A673 (cell line): Measurements from ENCODE around the gene CPNE9.

Experiments
- EZH2 ChIP-seq: fragments of 200-600 bp; sonication (generic); IDR thresholded peaks from 2 replicates; pipeline ENCODE4 v1.6.1; 2017; ENCODE audit warnings: borderline replicate concordance, low read depth, mild to moderate bottlenecking, mixed read lengths, antibody characterized with exemption, low read length; ENCODE audit not compliant: poor library complexity, severe bottlenecking
- TF ChIP-seq, protein P1 (sequence below): fragments of 300-800, 200-600 bp; sonication (generic); conservative IDR thresholded peaks from 2 replicates; pipeline ENCODE4 v1.5.1; 2017; ENCODE audit warnings: low read depth, mild to moderate bottlenecking, antibody characterized with exemption, low read length, moderate library complexity, mixed read lengths

DNA sequence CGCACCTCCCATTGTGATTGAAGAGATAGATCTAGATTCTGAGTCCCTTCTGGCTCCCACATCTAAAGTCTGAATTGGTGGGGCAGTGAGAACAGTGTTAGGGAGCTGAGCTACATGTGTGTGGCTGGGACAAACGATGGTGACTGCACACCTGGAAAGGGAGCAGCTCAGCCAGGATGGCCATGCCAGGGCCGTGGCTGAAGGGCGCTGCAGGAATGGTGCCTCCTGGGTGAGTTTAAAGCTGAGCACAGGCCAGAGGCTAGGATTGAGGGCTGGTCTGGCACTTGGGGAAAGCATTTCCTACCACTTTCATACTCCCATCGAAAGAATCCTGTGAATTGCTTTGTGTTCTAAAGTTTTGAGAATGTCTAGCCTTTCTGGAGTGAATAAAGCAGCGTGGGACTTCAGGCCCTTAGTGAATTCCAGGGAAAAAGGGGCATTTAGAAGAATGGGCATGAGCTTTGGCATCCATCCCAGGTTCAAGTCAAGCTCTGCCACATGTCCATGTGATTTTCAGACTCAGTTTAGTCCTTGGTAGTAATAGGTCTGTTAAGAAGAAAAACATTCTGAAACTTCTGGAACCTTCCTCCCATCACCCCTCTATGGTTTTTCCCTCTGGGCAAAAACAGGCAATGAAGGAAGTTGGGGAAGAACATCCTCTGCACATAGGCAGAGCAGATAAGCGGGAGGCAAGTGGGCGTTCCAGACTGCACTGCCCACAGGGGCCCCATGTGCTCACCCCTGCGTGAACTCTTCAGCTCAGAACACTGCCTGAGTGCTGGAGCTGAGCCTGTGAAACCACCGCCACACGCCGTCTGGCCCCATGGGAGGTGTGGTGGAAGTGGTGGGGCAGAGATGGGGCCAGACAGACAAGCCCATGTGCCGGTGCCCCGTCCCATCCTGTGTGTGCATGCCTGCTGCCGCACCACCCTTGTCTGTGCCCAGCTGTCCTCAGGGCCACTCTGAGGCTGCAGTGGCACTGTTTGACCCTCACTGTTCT, 12.9 kb upstream of the CPNE9 start:
- TF ChIP-seq, protein P1, sequence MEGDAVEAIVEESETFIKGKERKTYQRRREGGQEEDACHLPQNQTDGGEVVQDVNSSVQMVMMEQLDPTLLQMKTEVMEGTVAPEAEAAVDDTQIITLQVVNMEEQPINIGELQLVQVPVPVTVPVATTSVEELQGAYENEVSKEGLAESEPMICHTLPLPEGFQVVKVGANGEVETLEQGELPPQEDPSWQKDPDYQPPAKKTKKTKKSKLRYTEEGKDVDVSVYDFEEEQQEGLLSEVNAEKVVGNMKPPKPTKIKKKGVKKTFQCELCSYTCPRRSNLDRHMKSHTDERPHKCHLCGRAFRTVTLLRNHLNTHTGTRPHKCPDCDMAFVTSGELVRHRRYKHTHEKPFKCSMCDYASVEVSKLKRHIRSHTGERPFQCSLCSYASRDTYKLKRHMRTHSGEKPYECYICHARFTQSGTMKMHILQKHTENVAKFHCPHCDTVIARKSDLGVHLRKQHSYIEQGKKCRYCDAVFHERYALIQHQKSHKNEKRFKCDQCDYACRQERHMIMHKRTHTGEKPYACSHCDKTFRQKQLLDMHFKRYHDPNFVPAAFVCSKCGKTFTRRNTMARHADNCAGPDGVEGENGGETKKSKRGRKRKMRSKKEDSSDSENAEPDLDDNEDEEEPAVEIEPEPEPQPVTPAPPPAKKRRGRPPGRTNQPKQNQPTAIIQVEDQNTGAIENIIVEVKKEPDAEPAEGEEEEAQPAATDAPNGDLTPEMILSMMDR: no peak
- no peak for TF ChIP-seq EZH2
